ENCODE data around the gene CARD11. TPM values are rescaled to one million over a fixed set of nuclear protein-coding genes. Genes with fewer than 3 reads are reported as not detected.

Gene CARD11
- total RNA-seq, 1 experiment from 2014 or later = 0.82 TPM

- in situ Hi-C loops (cut with HindIII; ENCODE audit: low pct_unique_long_range_greater_than_20kb, low sequenced_read_pairs) = no loop called here
- CTCF ChIA-PET = interaction anchor here (0.9 kb wide), 1 partner anchor 17 kb away, joined by 4 read pairs; no protein-coding TSS in a partner anchor
These were observed 83.7 kb downstream of the CARD11 start for GRCh38 chr7:2959828-2960599.

GRCh38 chr7:2959103-2959680 lies 84.5 kb downstream of the CARD11 start:
- no peak for TF ChIP-seq SIN3A (IDR thresholded peaks at IDR 0.05; ENCODE audit: borderline replicate concordance, insufficient read depth, low read depth, low read length)
- CTCF ChIA-PET = no interaction called here

More at GRCh38 chr7:2959828-2960599, 83.7 kb downstream of the CARD11 start:
- intact Hi-C loops (cut with micrococcal nuclease; ENCODE audit: unreplicated experiment) = no loop called here
- no TSS peak for BruUV-seq (replicated peaks)
- no peak for TF ChIP-seq REST (IDR thresholded peaks at IDR 0.05; ENCODE audit: insufficient read depth in 1 of 2, low read depth in 2 of 2, low read length in 1 of 2)
- no peak for TF ChIP-seq TCF7L2 (IDR thresholded peaks at IDR 0.05; ENCODE audit: low read depth, low read length)
- no peak for TF ChIP-seq POLR2AphosphoS5 (IDR thresholded peaks at IDR 0.05; ENCODE audit: low read depth, low read length)
- TF ChIP-seq, protein P1, sequence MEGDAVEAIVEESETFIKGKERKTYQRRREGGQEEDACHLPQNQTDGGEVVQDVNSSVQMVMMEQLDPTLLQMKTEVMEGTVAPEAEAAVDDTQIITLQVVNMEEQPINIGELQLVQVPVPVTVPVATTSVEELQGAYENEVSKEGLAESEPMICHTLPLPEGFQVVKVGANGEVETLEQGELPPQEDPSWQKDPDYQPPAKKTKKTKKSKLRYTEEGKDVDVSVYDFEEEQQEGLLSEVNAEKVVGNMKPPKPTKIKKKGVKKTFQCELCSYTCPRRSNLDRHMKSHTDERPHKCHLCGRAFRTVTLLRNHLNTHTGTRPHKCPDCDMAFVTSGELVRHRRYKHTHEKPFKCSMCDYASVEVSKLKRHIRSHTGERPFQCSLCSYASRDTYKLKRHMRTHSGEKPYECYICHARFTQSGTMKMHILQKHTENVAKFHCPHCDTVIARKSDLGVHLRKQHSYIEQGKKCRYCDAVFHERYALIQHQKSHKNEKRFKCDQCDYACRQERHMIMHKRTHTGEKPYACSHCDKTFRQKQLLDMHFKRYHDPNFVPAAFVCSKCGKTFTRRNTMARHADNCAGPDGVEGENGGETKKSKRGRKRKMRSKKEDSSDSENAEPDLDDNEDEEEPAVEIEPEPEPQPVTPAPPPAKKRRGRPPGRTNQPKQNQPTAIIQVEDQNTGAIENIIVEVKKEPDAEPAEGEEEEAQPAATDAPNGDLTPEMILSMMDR (IDR thresholded peaks at IDR 0.05) = no peak
- TF ChIP-seq SIN3A (IDR thresholded peaks at IDR 0.05; ENCODE audit: borderline replicate concordance, insufficient read depth, low read depth, low read length) = no peak
- POLR2A ChIA-PET = no interaction called here
- ATAC-seq (no peak), DNase-seq (ENCODE audit: low read depth, low spot score) (no peak)
- H3K36me3 ChIP-seq (ENCODE audit: control insufficient read depth, insufficient read depth, low read length) = no peaks in the 10 kb centered on the region
- no peak overlapping the region for H3K27ac ChIP-seq (ENCODE audit: low read length)
- no peaks in the 10 kb centered on the region; the same call in 1 of the 2 replicates for H3K9me3 ChIP-seq (ENCODE audit: control insufficient read depth, insufficient read depth, low read depth, low read length)
- H3K4me3 ChIP-seq (ENCODE audit: low read depth in 2 of 2, low read length in 2 of 2) = no peak overlapping the region
- no peaks in the 10 kb centered on the region for H3K4me1 ChIP-seq (ENCODE audit: control insufficient read depth, insufficient read depth, low read length)
- H3K27me3 ChIP-seq (ENCODE audit: control insufficient read depth, insufficient read depth, low read length) = no peaks in the 10 kb centered on the region

More at GRCh38 chr7:2959103-2959680, 84.5 kb downstream of the CARD11 start:
- in situ Hi-C loops (cut with HindIII; ENCODE audit: low pct_unique_long_range_greater_than_20kb, low sequenced_read_pairs) = no loop called here
- POLR2A ChIA-PET = no interaction called here
- Histone ChIP-seq H3K9me3 (ENCODE audit: control insufficient read depth, insufficient read depth, low read depth, low read length) (no peaks in the 10 kb centered on the region), H3K27me3 (ENCODE audit: control insufficient read depth, insufficient read depth, low read length) (no peaks in the 10 kb centered on the region), H3K36me3 (ENCODE audit: control insufficient read depth, insufficient read depth, low read length) (no peaks in the 10 kb centered on the region), H3K27ac (ENCODE audit: low read length) (no peak overlapping the region), H3K4me3 (ENCODE audit: low read depth in 2 of 2, low read length in 2 of 2) (no peak overlapping the region), H3K4me1 (ENCODE audit: control insufficient read depth, insufficient read depth, low read length) (no peaks in the 10 kb centered on the region)
- no peak for DNase-seq (ENCODE audit: low read depth, low spot score)
- no peak for ATAC-seq
- BruUV-seq (replicated peaks) = no TSS peak
- intact Hi-C loops (cut with micrococcal nuclease; ENCODE audit: unreplicated experiment) = no loop called here
